Transverse colon (tissue), 3 donors: ENCODE results near the gene CECR2.

Experiments used
- POLR2A ChIP-seq: fragments of 450-650 bp; IDR thresholded peaks from one replicate; pipeline ENCODE4 v1.6.1; 2016; ENCODE audit warnings: antibody characterized with exemption, mild to moderate bottlenecking, moderate library complexity
- TF ChIP-seq, protein P1 (sequence below), 5 experiments: fragments of 200-600 bp in 3 of 5; fragments of 450-650 bp in 2 of 5; sonication (generic) in 3 of 5; IDR thresholded peaks; 1 replicate in 2 of 5; 2 replicates in 3 of 5; pipeline ENCODE4 v1.5.1; 2016 to 2017; ENCODE audit warnings: antibody characterized with exemption in 5 of 5, inconsistent platforms in 3 of 5, mild to moderate bottlenecking in 2 of 5, moderate library complexity in 1 of 5

GRCh38 chr22:17349172-17349571 is 20.1 kb upstream of the CECR2 start:
- TF ChIP-seq, protein P1, sequence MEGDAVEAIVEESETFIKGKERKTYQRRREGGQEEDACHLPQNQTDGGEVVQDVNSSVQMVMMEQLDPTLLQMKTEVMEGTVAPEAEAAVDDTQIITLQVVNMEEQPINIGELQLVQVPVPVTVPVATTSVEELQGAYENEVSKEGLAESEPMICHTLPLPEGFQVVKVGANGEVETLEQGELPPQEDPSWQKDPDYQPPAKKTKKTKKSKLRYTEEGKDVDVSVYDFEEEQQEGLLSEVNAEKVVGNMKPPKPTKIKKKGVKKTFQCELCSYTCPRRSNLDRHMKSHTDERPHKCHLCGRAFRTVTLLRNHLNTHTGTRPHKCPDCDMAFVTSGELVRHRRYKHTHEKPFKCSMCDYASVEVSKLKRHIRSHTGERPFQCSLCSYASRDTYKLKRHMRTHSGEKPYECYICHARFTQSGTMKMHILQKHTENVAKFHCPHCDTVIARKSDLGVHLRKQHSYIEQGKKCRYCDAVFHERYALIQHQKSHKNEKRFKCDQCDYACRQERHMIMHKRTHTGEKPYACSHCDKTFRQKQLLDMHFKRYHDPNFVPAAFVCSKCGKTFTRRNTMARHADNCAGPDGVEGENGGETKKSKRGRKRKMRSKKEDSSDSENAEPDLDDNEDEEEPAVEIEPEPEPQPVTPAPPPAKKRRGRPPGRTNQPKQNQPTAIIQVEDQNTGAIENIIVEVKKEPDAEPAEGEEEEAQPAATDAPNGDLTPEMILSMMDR (IDR thresholded peaks at IDR 0.05), result no peak
- TF ChIP-seq POLR2A, result no peak
